Fibroblast of lung (primary cell): ENCODE data around the gene MACROD1. TPM values are rescaled to one million over a fixed set of nuclear protein-coding genes. Genes with fewer than 3 reads are reported as not detected.
"Not testable (repeated sequence)": the region's sequence is repeated elsewhere in the genome, so short reads cannot be mapped to it uniquely, and the experiment has no call there.

ENCODE experiments used
- DNase-seq, 2 donors: peaks; one replicate each; pipeline versions ENCODE4 v3.0.0 to v3.0.0-alpha.2; 2010; ENCODE audit warnings: low read depth in 2 of 2
- H2AFZ ChIP-seq: 2 replicates; pipeline ENCODE4 v1.5.1; 2012; ENCODE audit warnings: low read length, control low read depth, inconsistent platforms
- H3K27ac ChIP-seq: 2 replicates; pipeline ENCODE4 v1.5.1; 2011; ENCODE audit warnings: low read length, control low read depth; ENCODE audit not compliant: insufficient read depth
- H3K27me3 ChIP-seq: 2 replicates; pipeline ENCODE4 v1.5.1; 2011; ENCODE audit warnings: mild to moderate bottlenecking, low read length; ENCODE audit not compliant: control insufficient read depth, insufficient read depth
- H3K36me3 ChIP-seq: 2 replicates; pipeline ENCODE4 v1.5.1; 2011; ENCODE audit warnings: low read length; ENCODE audit not compliant: control insufficient read depth, insufficient read depth
- H3K4me1 ChIP-seq: 2 replicates; pipeline ENCODE4 v1.5.1; 2011; ENCODE audit warnings: low read length; ENCODE audit not compliant: control insufficient read depth, insufficient read depth; ENCODE audit errors: extremely low read depth
- H3K4me2 ChIP-seq: 2 replicates; pipeline ENCODE4 v1.5.1; 2011; ENCODE audit warnings: low read length, control low read depth; ENCODE audit not compliant: insufficient read depth; ENCODE audit errors: extremely low read depth
- H3K4me3 ChIP-seq, 4 experiments: fragments of 200-600 bp in 1 of 4; sonication (generic) in 1 of 4; replicated peaks in 1 of 4; 2 replicates each; pipeline ENCODE4 v1.5.1; 2011 to 2016; ENCODE audit warnings: low read length in 4 of 4, low read depth in 3 of 4, mild to moderate bottlenecking in 3 of 4, control low read depth in 2 of 4, inconsistent platforms in 1 of 4, mixed read lengths in 1 of 4; ENCODE audit not compliant: insufficient read depth in 1 of 4; ENCODE audit errors: control extremely low read depth in 1 of 4
- H3K79me2 ChIP-seq: 2 replicates; pipeline ENCODE4 v1.5.1; 2012; ENCODE audit warnings: mild to moderate bottlenecking, low read length, inconsistent platforms; ENCODE audit not compliant: control insufficient read depth, insufficient read depth
- H3K9ac ChIP-seq: 2 replicates; pipeline ENCODE4 v1.5.1; 2011; ENCODE audit warnings: mild to moderate bottlenecking, low read length, control low read depth; ENCODE audit not compliant: insufficient read depth
- H3K9me3 ChIP-seq: 2 replicates; pipeline ENCODE4 v1.5.1; 2012; ENCODE audit warnings: low read depth, low read length; ENCODE audit not compliant: control insufficient read depth, insufficient read depth
- H4K20me1 ChIP-seq: 2 replicates; pipeline ENCODE4 v1.5.1; 2011; ENCODE audit warnings: low read length; ENCODE audit not compliant: control insufficient read depth, insufficient read depth; ENCODE audit errors: extremely low read depth
- EZH2 ChIP-seq: IDR thresholded peaks from 2 replicates; pipeline ENCODE4 v1.5.1; 2012; ENCODE audit warnings: low read length, control low read depth, mild to moderate bottlenecking; ENCODE audit errors: missing control alignments
- polyA plus RNA-seq, 2 donors: library from polyadenylated mRNA; depleted of rRNA in 1 of 2; stranded (reverse) in 1 of 2; unstranded in 1 of 2; fragments of >200 nt; gene quantifications; 2 replicates each; pipeline ENCODE4 v1.2.1, GENCODE V29; 2011 to 2012; ENCODE audit warnings: missing spikeins in 1 of 2
- total RNA-seq: library from RNA; depleted of rRNA; stranded (reverse); fragments of >200 nt; gene quantifications from 2 replicates; pipeline ENCODE4 v1.2.1, GENCODE V29; 2014
- TF ChIP-seq, protein P1 (sequence below), 2 donors: IDR thresholded peaks in 1 of 2; conservative IDR thresholded peaks in 1 of 2; 1 replicate in 1 of 2; 2 replicates in 1 of 2; pipeline ENCODE4 v1.5.1; 2011 to 2012; ENCODE audit warnings: low read length in 2 of 2, control low read depth in 1 of 2, inconsistent platforms in 1 of 2, low read depth in 1 of 2, mild to moderate bottlenecking in 1 of 2

The MACROD1 gene
- total and polyA plus RNA-seq, 2 donors (not counting 1 experiment from before 2014, with no cell fraction given) = 8.8 to 24.8 TPM

DNA sequence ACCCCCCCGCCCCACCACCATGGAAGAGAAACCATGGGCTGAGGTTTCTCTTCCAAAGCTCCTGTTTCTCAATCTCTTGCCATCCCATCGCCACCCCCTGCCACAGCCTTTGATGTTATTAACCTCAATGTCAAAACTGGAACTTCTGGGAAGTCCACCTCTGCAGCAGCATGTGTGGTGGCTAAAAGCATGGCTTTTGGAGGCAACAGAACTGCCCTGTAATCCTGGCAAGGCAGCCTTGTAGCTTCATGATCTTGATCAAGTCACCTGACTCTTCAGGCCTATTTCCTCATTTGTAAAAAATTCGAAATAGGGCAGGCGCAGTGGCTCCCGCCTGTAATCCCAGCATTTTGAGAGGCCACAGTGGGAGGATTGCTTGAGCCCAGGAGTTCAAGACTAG is 195.0 kb downstream of the MACROD1 start:
- no peaks in the 10 kb centered on the region for H3K9me3 ChIP-seq
- no peak overlapping the region for H3K4me2 ChIP-seq
- TF ChIP-seq, protein P1, sequence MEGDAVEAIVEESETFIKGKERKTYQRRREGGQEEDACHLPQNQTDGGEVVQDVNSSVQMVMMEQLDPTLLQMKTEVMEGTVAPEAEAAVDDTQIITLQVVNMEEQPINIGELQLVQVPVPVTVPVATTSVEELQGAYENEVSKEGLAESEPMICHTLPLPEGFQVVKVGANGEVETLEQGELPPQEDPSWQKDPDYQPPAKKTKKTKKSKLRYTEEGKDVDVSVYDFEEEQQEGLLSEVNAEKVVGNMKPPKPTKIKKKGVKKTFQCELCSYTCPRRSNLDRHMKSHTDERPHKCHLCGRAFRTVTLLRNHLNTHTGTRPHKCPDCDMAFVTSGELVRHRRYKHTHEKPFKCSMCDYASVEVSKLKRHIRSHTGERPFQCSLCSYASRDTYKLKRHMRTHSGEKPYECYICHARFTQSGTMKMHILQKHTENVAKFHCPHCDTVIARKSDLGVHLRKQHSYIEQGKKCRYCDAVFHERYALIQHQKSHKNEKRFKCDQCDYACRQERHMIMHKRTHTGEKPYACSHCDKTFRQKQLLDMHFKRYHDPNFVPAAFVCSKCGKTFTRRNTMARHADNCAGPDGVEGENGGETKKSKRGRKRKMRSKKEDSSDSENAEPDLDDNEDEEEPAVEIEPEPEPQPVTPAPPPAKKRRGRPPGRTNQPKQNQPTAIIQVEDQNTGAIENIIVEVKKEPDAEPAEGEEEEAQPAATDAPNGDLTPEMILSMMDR (conservative IDR thresholded peaks at IDR 0.05 in 1 of 2, IDR thresholded peaks at IDR 0.05 in 1 of 2; ENCODE audit: low read depth in 1 of 2, low read length in 2 of 2) = no peak
- TF ChIP-seq EZH2 = no peak
- DNase-seq = no peak
- no peak overlapping the region for H2AFZ ChIP-seq
- no peaks in the 10 kb centered on the region for H3K36me3 ChIP-seq
- no peak overlapping the region for H3K27ac ChIP-seq
- H3K4me1 ChIP-seq = peaks cover under 1% of the 10 kb centered on the region
- H3K79me2 ChIP-seq = peaks cover 14% of the 10 kb centered on the region
- no peak overlapping the region for H3K9ac ChIP-seq
- no peak overlapping the region for H3K4me3 ChIP-seq
- H3K27me3 ChIP-seq = no peaks in the 10 kb centered on the region
- no peaks in the 10 kb centered on the region for H4K20me1 ChIP-seq

DNA sequence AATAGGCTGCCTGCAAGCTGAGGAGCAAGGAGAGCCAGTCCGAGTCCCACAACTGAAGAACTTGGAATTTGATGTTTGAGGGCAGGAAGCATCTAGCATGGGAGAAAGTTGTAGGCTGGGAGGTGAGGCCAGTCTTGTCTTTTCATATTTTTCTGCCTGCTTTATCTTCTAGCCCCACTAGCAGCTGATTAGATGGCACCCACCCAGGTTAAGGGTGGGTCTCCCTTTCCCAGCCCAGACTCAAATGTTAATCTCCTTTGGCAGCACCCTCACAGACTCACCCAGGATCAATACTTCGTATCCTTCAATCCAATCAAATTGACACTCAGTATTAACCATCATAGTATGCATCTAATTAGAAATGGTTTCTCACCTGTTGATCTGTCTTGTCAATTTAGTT is 196.5 kb downstream of the MACROD1 start:
- Histone ChIP-seq H3K9me3 (no peaks in the 10 kb centered on the region), H3K4me2 (no peak overlapping the region)

DNA sequence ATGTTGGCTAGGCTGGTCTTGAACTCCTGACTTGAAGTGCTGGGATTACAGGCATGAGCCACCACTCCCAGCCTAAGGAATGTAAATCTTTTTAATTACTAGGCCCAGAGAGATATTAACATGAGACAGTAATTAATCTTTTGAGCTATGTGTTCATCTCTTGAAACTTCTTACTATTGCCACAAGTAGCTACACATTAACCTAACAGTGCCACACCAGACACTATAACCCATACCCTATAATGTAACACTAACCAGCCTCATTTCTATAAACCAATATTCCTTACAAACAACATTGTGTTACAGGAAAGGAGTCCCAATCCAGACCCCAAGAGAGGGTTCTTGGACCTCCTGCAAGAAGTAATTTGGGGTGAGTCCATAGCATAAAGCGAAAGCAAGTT is 199.5 kb downstream of the MACROD1 start:
- DNase-seq = no peak
- Histone ChIP-seq H3K9me3 (no peaks in the 10 kb centered on the region), H3K36me3 (no peaks in the 10 kb centered on the region), H3K9ac (no peak overlapping the region), H3K4me1 (no peaks in the 10 kb centered on the region), H2AFZ (no peak overlapping the region), H3K4me2 (no peak overlapping the region), H3K4me3 (no peak overlapping the region), H3K79me2 (no peaks in the 10 kb centered on the region), H3K27me3 (no peaks in the 10 kb centered on the region), H3K27ac (no peak overlapping the region), H4K20me1 (no peaks in the 10 kb centered on the region)
- TF ChIP-seq, protein P1 (conservative IDR thresholded peaks at IDR 0.05 in 1 of 2, IDR thresholded peaks at IDR 0.05 in 1 of 2; ENCODE audit: low read depth in 1 of 2, low read length in 2 of 2) = no peak
- no peak for TF ChIP-seq EZH2

More for the DNA sequence above, 196.5 kb downstream of the MACROD1 start:
- TF ChIP-seq, protein P1 (conservative IDR thresholded peaks at IDR 0.05 in 1 of 2, IDR thresholded peaks at IDR 0.05 in 1 of 2; ENCODE audit: low read depth in 1 of 2, low read length in 2 of 2) = no peak
- TF ChIP-seq EZH2 = no peak
- no peak for DNase-seq
- Histone ChIP-seq H2AFZ (no peak overlapping the region), H4K20me1 (no peaks in the 10 kb centered on the region), H3K79me2 (peaks cover under 1% of the 10 kb centered on the region), H3K4me3 (no peak overlapping the region), H3K27me3 (no peaks in the 10 kb centered on the region), H3K27ac (no peak overlapping the region), H3K36me3 (no peaks in the 10 kb centered on the region), H3K4me1 (no peaks in the 10 kb centered on the region), H3K9ac (no peak overlapping the region)

DNA sequence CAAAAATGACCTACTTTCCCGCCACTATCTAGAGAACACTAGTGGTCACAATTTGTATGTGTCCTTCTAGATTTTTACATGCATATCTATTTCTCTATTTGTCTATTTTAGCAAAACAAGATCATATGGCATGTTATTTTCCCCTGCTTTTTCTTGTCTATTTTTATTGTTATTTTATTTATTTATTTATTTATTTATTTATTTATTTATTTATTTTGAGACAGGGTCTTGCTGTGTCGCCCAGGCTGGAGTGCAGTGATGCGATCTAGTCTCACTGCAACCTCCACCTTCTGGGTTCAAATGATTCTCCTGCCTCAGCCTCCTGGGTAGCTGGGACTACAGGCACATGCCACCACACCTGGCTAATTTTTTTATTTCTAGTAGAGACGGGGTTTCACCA is 202.0 kb downstream of the MACROD1 start:
- H3K79me2 ChIP-seq, DNase-seq, H3K9me3 ChIP-seq, H3K36me3 ChIP-seq, H3K27me3 ChIP-seq, H3K4me2 ChIP-seq, H3K4me3 ChIP-seq, H3K9ac ChIP-seq, H2AFZ ChIP-seq, H4K20me1 ChIP-seq, H3K4me1 ChIP-seq, H3K27ac ChIP-seq: not testable (repeated sequence)
